Stimulated activated naive B cell treated with anti-CD40 and anti-IgM and Interleukin-4, amounts not matched to agents 10 μg/mL and 1 μg/mL and 100 μg/mL, for 72 hours (primary cell): ENCODE results near the gene LARP4B.
A peak's percentile ranks its signal among the peaks of the same experiment; 100 is the strongest.

Experiments used
- ATAC-seq, 2 donors: fragments of 150-1000 bp; cut with Tn5 transposase; replicated peaks; 2 replicates each; pipeline ENCODE4 v1.10.0; 2021; ENCODE audit warnings: moderate library complexity in 1 of 2
- DNase-seq: peaks from one replicate; pipeline ENCODE4 v3.0.0; 2021
- H3K27ac Mint-ChIP-seq: one replicate; pipeline ENCODE4 v1.8.0; 2022; ENCODE audit warnings: mild to moderate bottlenecking, mixed read lengths
- H3K27me3 Mint-ChIP-seq, 2 donors: one replicate each; pipeline ENCODE4 v1.8.0; 2022; ENCODE audit warnings: mixed read lengths in 2 of 2
- H3K36me3 Mint-ChIP-seq, 2 donors: one replicate each; pipeline ENCODE4 v1.8.0; 2022; ENCODE audit warnings: mixed read lengths in 2 of 2, mild to moderate bottlenecking in 1 of 2
- H3K4me1 Mint-ChIP-seq, 2 donors: one replicate each; pipeline ENCODE4 v1.8.0; 2022; ENCODE audit warnings: mixed read lengths in 2 of 2, mild to moderate bottlenecking in 1 of 2
- H3K4me3 Mint-ChIP-seq, 2 donors: one replicate each; pipeline ENCODE4 v1.8.0; 2022; ENCODE audit warnings: mild to moderate bottlenecking in 2 of 2, mixed read lengths in 2 of 2, moderate library complexity in 1 of 2
- H3K9me3 Mint-ChIP-seq, 2 donors: one replicate each; pipeline ENCODE4 v1.8.0; 2022; ENCODE audit warnings: mixed read lengths in 2 of 2, mild to moderate bottlenecking in 1 of 2

LARP4B gene

DNA sequence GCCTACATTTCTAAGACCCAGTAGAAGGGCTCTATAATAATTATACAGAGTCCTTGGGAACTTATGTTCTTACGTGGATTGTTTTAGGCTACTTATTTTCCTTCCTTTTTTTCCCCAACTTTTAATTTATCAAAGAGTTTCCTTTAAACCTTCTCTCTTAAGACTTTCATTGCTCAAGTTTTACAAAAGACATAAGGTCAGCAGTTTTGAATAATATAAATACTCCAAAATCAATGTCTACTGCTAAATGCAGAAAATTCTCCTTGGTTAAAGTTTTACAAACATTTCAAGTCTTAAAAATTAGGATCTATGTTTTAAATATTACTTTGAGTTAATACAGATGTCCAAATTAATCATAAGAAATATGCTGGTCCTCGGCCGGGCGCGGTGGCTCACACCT lies 97.0 kb downstream of the LARP4B start:
- H3K9me3 Mint-ChIP-seq = peaks cover 0 to 2% of the 10 kb centered on the region in 2 donors
- no peak overlapping the region for H3K4me3 Mint-ChIP-seq
- no peak for DNase-seq
- H3K4me1 Mint-ChIP-seq = peaks cover 5 to 6% of the 10 kb centered on the region in 2 donors
- H3K27ac Mint-ChIP-seq = no peak overlapping the region
- ATAC-seq = no peak
- H3K36me3 Mint-ChIP-seq = peaks cover 50 to 60% of the 10 kb centered on the region in 2 donors
- H3K27me3 Mint-ChIP-seq = no peaks in the 10 kb centered on the region

DNA sequence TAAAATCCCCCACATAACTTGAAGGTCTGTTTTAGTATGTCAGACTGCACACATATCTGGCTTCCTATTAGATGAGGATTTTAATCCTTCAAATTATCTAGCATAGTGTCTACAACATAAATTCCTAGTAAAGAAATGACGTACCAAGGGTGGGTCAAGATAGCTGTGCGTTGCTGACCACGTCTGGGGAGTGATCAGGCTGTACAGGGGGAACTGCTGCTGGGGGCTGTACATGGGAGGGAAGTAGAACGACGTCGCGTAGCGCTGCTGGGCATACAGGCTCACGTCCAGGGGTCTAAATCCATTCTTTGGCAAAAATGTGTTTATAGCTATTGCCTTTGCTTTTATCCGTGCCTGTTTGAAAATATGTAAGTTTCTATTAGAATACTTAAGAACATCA lies 102.3 kb downstream of the LARP4B start:
- Mint-ChIP-seq H3K27me3 (no peaks in the 10 kb centered on the region), H3K4me3 (no peak overlapping the region), H3K4me1 (peaks cover 4 to 14% of the 10 kb centered on the region in 2 donors), H3K9me3 (peaks cover 0 to 2% of the 10 kb centered on the region in 2 donors), H3K27ac (no peak overlapping the region), H3K36me3 (peaks cover 48 to 70% of the 10 kb centered on the region in 2 donors)
- no peak for DNase-seq
- no peak for ATAC-seq

DNA sequence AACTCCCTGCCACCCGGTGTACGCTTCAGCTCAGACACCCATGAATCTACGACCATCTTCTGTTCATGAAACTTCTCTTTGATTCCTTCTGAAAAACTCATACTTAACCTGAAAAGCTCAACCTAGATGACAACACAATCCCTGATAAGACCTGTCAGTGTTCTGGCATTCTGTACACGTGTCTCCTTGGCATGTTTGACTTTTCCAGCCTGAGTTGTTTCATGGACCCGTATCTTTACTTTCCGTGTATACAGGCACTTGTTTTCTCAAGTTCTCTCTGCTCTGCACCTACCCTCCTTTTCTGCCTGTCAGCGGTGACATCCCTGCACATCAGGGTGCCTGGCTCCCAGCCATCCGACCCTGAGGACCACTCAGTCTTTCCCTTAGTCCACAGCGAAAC lies 103.3 kb downstream of the LARP4B start:
- Mint-ChIP-seq H3K27ac (peak overlapping the region; percentile 53), H3K36me3 (peaks cover 56 to 72% of the 10 kb centered on the region in 2 donors), H3K4me3 (no peak overlapping the region), H3K27me3 (no peaks in the 10 kb centered on the region), H3K9me3 (peaks cover 0 to under 1% of the 10 kb centered on the region in 2 donors), H3K4me1 (peaks cover 15 to 23% of the 10 kb centered on the region in 2 donors)
- DNase-seq = no peak
- ATAC-seq = no peak

DNA sequence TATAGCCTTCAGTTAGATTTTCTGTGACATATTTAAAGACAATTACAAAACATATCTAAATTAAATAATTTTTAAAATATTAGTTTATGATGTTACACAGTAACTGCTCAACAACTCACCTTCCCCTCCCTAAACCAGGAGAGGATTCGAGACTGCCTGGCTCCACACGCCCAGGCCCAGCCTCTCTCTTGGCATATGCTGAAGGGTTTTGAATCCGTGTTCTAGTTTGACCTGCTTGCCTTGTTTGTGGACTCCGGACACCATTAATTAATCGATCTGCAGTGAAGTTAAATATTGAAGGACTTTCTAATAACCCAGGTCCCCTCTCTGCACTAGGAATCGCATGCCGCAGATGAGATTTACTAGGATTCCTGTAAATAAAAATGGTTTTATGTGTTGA lies 106.6 kb downstream of the LARP4B start:
- no peak overlapping the region for H3K4me3 Mint-ChIP-seq
- H3K9me3 Mint-ChIP-seq = no peaks in the 10 kb centered on the region
- peaks cover 41 to 43% of the 10 kb centered on the region in 2 donors for H3K4me1 Mint-ChIP-seq
- ATAC-seq = no peak
- peaks cover 59 to 77% of the 10 kb centered on the region in 2 donors for H3K36me3 Mint-ChIP-seq
- peak overlapping the region; percentile 11 for H3K27ac Mint-ChIP-seq
- H3K27me3 Mint-ChIP-seq = no peaks in the 10 kb centered on the region
- DNase-seq = no peak

DNA sequence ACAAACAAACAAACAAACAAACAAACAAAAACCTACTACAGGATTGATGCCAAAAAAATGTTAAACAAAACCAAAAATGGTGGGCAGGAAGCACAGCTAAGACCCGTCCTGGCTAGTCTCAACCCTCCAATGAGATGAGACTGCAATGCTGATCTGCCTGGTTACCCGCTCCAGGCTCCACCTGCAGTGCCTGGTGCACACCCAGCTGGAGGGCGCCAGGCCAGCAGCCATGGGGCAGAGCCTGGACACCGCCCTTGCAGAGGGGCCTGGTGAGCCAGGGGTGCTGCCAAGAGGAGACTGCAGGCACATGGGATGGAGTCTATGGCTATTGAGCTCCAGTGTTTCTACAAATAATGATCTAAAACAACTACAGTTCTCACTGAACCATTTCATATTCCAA lies 107.0 kb downstream of the LARP4B start:
- Mint-ChIP-seq H3K9me3 (no peaks in the 10 kb centered on the region), H3K27ac (peak overlapping the region; percentile 59), H3K4me1 (peaks cover 43 to 46% of the 10 kb centered on the region in 2 donors), H3K27me3 (no peaks in the 10 kb centered on the region), H3K4me3 (no peak overlapping the region), H3K36me3 (peaks cover 61 to 78% of the 10 kb centered on the region in 2 donors)
- DNase-seq (no peak), ATAC-seq (no peak)

DNA sequence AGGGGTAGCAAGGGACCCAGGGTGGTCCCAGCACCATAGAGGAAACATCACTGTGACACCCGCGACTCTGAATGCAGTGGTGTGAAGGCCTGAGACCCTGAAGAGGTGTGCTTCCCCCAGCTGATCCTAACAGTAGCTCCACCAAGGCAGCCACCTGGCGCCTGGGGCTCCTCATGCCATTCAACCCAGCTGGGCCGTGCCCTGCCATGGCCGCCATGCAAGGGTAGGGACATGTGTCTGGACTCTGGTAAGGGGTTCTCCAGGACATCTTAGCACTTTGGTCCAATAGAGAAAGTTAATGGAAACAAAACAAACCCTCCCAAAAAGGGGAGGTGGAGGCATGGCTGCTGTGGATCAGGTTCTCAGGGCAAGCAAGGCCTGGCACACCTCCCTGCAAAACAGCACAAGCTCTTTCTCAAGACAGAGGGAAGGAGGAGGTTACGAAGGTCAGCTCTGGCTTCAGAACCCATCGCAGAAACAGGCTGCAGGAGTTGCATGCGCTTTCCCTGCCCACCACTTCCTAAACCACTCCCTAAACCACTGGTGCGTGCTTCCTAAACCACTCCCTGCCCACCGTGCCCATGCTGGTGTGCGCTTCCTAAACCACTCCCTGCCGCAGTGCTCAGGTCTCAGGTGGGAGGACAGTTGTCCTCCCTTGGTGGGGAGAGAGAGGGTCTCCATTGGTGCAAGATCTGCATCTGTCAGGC lies 108.7 kb downstream of the LARP4B start:
- no peaks in the 10 kb centered on the region for H3K27me3 Mint-ChIP-seq
- H3K9me3 Mint-ChIP-seq = no peaks in the 10 kb centered on the region
- DNase-seq (no peak), ATAC-seq (peak; percentile 78 to 79)
- H3K27ac Mint-ChIP-seq = peak overlapping the region; percentile 89
- peaks cover 58 to 77% of the 10 kb centered on the region in 2 donors for H3K36me3 Mint-ChIP-seq
- H3K4me1 Mint-ChIP-seq = peaks cover 50 to 62% of the 10 kb centered on the region in 2 donors
- H3K4me3 Mint-ChIP-seq = peak overlapping the region; percentile 2 to 23

DNA sequence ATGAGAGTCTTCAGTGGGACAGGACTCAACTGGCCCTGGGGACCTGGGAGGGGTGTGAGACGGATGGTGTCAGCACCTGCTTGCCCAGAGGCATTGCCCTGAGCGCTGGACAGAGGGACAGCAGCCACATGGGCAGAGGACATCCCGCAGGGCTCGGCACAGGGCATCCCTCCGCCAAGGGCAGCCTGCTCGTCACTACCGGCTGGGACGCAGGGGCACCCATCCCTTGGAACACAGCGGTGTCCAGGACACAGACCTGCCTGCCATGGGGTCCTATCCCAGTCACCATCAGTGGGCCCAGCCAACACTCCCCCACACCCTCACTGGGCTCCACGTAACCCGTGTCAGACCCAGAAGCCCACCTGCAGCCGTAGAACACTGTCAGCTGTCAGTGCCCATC lies 109.3 kb downstream of the LARP4B start:
- peaks cover 48 to 65% of the 10 kb centered on the region in 2 donors for H3K4me1 Mint-ChIP-seq
- H3K9me3 Mint-ChIP-seq = no peaks in the 10 kb centered on the region
- H3K27ac Mint-ChIP-seq = no peak overlapping the region
- DNase-seq (no peak), ATAC-seq (no peak)
- H3K27me3 Mint-ChIP-seq = no peaks in the 10 kb centered on the region
- no peak overlapping the region for H3K4me3 Mint-ChIP-seq
- peaks cover 57 to 80% of the 10 kb centered on the region in 2 donors for H3K36me3 Mint-ChIP-seq

DNA sequence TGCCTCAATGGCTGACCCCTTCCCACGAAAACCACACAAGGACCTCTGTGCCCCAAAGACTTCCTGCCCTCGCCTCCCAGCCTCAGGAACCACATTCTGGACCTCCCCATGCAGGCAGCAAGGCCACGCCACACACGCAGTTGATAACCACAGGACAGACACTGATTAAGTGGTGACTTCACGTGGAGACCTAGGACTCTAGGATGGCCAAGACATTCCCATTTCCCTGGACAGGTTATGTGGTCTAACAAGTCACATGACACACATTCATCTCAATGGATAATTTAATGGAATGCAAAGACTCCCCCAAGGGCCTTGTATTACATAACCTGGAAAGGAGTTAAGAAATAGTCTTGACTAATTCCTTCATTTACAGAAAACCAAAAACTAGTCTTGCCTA lies 110.2 kb downstream of the LARP4B start:
- Mint-ChIP-seq H3K4me1 (peaks cover 45 to 65% of the 10 kb centered on the region in 2 donors), H3K9me3 (no peaks in the 10 kb centered on the region), H3K27ac (peak overlapping the region; percentile 88), H3K36me3 (peaks cover 60 to 84% of the 10 kb centered on the region in 2 donors), H3K4me3 (peak overlapping the region; percentile 11 to 33), H3K27me3 (no peaks in the 10 kb centered on the region)
- DNase-seq (no peak), ATAC-seq (no peak)

DNA sequence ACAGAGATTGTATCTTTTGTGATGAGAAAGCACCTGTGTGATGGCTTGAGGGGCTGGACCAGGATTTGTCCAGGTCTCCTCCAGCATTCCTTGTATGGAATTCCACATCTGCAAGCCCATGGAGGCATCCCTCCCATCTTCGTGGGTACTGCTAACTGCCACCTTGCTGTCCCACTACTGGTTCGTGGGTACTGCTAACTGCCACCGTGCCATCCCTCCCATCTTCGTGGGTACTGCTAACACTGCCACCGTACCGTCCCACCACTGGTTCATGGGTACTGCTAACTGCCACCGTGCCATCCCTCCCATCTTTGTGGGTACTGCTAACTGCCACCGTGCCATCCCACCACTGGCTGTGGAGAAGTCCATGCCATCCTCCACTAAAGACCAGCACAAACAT lies 111.7 kb downstream of the LARP4B start:
- Mint-ChIP-seq H3K36me3 (peaks cover 60 to 87% of the 10 kb centered on the region in 2 donors), H3K9me3 (no peaks in the 10 kb centered on the region), H3K27me3 (no peaks in the 10 kb centered on the region), H3K4me3 (peak overlapping the region in 1 of 2 donors; percentile 56), H3K4me1 (peaks cover 43 to 65% of the 10 kb centered on the region in 2 donors), H3K27ac (peak overlapping the region; percentile 65)
- ATAC-seq (no peak), DNase-seq (no peak)

DNA sequence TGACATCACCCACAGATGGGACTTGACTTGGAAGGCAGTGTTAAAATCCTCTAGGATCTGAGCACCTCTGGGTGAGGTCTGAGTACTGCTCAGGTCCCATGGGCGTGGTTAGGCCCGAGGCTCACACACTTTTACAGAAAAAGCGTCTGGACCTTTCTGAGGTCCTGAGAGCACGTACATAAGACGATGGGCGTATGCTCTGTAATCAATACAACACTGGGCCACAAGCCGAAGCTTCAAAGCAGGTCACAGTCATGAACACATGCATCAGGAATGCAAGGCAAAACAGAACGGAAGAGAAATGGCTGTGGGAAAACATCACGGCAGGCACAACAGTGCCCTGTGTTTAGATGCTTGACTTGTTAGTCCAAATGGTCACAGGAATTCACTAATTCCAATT lies 112.2 kb downstream of the LARP4B start:
- H3K27ac Mint-ChIP-seq = peak overlapping the region; percentile 75
- DNase-seq (no peak), ATAC-seq (no peak)
- no peaks in the 10 kb centered on the region for H3K27me3 Mint-ChIP-seq
- no peaks in the 10 kb centered on the region for H3K9me3 Mint-ChIP-seq
- H3K4me3 Mint-ChIP-seq = peak overlapping the region; percentile 15 to 41
- H3K36me3 Mint-ChIP-seq = peaks cover 60 to 89% of the 10 kb centered on the region in 2 donors
- H3K4me1 Mint-ChIP-seq = peaks cover 43 to 62% of the 10 kb centered on the region in 2 donors

DNA sequence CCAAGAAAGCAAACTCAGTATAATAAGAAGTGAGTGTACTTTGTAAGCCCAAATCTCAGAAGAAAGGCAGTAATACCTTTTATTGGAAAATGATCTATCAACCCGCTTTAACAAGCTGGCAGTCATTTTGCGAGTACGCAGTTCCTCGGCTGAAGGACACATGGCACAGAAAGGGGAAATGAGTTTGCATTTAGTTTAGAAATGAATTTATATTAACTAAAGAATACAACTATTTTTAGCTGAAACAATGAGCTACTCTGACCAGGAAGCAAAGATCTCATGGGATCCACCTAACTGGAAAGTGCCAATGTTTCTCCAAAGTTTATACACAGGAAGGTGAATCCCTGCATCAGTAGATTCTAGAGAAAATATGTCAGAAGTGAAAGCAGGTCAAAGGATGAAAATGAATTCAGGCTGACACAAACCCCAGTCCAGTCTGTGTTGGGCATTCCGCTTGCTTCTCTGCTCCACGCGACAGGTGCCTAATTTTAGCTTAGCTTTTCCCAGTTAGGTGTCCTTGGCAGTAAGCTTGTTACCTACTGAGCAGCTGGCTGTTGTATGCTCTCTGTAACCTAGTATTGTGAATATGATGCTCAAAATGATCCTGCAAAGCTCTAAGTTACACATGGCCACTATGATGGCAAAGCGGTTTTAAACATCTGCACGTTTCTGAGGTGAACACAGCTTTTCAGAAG lies 112.8 kb downstream of the LARP4B start:
- DNase-seq (peak; percentile 35), ATAC-seq (peak; percentile 72)
- Mint-ChIP-seq H3K36me3 (peaks cover 57 to 85% of the 10 kb centered on the region in 2 donors), H3K4me1 (peaks cover 40 to 55% of the 10 kb centered on the region in 2 donors), H3K27ac (peak overlapping the region; percentile 75), H3K4me3 (peak overlapping the region in 1 of 2 donors; percentile 41), H3K9me3 (no peaks in the 10 kb centered on the region), H3K27me3 (no peaks in the 10 kb centered on the region)

DNA sequence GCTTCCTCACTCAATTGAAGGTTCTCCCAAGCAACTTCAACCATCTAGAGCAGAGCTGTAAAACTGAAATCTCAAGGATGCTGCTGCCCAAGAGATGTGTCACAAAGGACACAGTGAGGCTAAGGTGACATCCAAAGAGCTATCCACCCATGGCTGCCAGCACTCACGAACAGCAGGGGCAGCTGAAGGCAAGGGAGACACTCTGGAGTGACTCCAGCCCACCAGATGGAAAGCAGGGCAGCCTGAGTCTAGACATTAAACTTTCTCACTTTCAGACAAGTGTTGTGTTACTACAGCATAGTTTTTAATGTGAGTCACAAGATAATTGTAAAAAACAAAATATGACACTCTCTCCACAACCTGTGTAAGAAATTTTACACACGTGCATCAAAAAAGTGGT lies 113.5 kb downstream of the LARP4B start:
- ATAC-seq (no peak), DNase-seq (no peak)
- Mint-ChIP-seq H3K36me3 (peaks cover 54 to 83% of the 10 kb centered on the region in 2 donors), H3K9me3 (no peaks in the 10 kb centered on the region), H3K27ac (no peak overlapping the region), H3K27me3 (no peaks in the 10 kb centered on the region), H3K4me1 (peaks cover 33 to 48% of the 10 kb centered on the region in 2 donors), H3K4me3 (peak overlapping the region; percentile 10 to 28)

DNA sequence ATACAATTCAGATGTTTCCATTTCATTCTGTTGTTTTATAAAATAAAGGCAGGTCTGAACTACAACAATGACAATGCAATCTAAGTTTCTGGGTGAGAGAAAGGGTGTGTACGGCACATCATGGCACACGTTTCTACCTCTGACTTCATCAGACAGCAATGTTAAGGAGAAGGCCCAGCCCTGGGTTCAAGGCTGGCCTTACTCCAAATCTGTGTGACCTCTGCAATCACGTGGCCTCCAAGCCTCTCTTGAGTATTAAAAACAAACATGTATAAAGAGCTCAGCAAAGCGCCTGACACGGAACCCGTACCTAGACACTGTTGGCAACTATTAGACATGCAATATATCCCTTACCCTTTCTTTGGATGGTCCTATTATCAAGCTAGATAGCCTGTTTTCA lies 114.1 kb downstream of the LARP4B start:
- Mint-ChIP-seq H3K27ac (peak overlapping the region; percentile 59), H3K36me3 (peaks cover 49 to 78% of the 10 kb centered on the region in 2 donors), H3K9me3 (no peaks in the 10 kb centered on the region), H3K27me3 (no peaks in the 10 kb centered on the region), H3K4me1 (peaks cover 26 to 42% of the 10 kb centered on the region in 2 donors), H3K4me3 (no peak overlapping the region)
- DNase-seq (no peak), ATAC-seq (no peak)

DNA sequence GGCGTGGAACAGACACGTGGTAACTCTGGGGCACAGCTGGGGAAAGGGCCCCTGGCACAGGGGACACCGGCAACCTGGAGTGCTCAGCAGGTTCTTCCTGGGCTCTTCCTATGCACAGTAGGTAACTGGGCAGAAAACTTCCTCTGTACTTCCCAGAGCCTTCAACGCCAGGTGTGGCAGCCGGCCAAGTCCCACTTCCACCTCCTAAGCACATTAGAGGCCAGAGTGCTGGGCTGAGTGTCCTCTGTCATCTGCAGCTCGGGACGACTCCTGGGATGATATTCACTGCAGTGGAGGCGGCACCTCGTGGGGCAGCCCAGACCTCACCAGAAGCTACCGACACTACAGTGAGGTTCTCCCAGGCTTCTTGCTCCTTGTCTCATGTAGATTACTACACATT lies 114.5 kb downstream of the LARP4B start:
- H3K4me3 Mint-ChIP-seq = no peak overlapping the region
- no peaks in the 10 kb centered on the region for H3K9me3 Mint-ChIP-seq
- H3K27ac Mint-ChIP-seq = peak overlapping the region; percentile 59
- no peak for DNase-seq
- no peak for ATAC-seq
- peaks cover 49 to 77% of the 10 kb centered on the region in 2 donors for H3K36me3 Mint-ChIP-seq
- peaks cover 25 to 38% of the 10 kb centered on the region in 2 donors for H3K4me1 Mint-ChIP-seq
- H3K27me3 Mint-ChIP-seq = no peaks in the 10 kb centered on the region

DNA sequence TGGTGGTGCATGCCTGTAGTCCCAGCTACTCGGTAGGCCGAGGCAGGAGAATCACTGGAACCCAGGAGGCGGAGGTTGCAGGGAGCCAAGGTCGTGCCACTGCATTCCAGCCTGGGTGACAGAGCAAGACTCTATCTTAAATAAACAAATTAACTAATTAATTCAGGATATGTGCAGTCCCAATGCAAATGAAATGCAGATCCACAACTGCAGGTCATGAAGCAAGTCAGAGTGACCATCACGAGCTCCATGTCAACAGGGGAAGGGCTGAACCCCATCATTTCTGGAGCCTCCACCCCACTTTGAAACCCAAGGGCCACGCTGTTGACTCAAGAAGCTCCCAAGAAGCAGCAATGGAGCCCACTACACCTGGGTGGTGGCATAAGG lies 115.4 kb downstream of the LARP4B start:
- no peak for ATAC-seq
- DNase-seq = no peak
- Mint-ChIP-seq H3K36me3 (peaks cover 45 to 68% of the 10 kb centered on the region in 2 donors), H3K27ac (peak overlapping the region; percentile 25), H3K4me1 (peaks cover 18 to 30% of the 10 kb centered on the region in 2 donors), H3K9me3 (no peaks in the 10 kb centered on the region), H3K27me3 (no peaks in the 10 kb centered on the region), H3K4me3 (no peak overlapping the region)
